Measurements from ENCODE around the gene KCNRG. TPM values are rescaled to one million over a fixed set of nuclear protein-coding genes. Genes with fewer than 3 reads are reported as not detected.
"Not testable (repeated sequence)": the region's sequence is repeated elsewhere in the genome, so short reads cannot be mapped to it uniquely, and the experiment has no call there.

The KCNRG gene
- polyA plus RNA-seq (2013, experiment 1 of 4): 1.1 TPM
- polyA plus RNA-seq (2013, experiment 2 of 4): 1.4 TPM
- polyA plus RNA-seq (2013, experiment 3 of 4): 1.3 TPM
- polyA plus RNA-seq (2013, experiment 4 of 4): 1.4 TPM

GRCh38 chr13:50015258-50015657 lies at the start of gene KCNRG:
Gene KCNRG (plus strand): TSS chr13:50015444. CDS start chr13:50015494, 50 bp downstream.
- Histone ChIP-seq H3K27ac (ENCODE audit: insufficient read depth, low read depth, low read length, poor library complexity, severe bottlenecking) (no peak within 1 kb of the TSS), H3K4me1 (ENCODE audit: control insufficient read depth, insufficient read depth, low read length) (no peaks in the 10 kb centered on the region), H3K9me3 (ENCODE audit: control insufficient read depth, low read length) (no peaks in the 10 kb centered on the region), H3K27me3 (ENCODE audit: control insufficient read depth, insufficient read depth, low read length, poor library complexity, severe bottlenecking) (no peaks in the 10 kb centered on the region), H3K4me3 (ENCODE audit: insufficient read depth, low read depth, low read length) (no peak within 1 kb of the TSS), H3K36me3 (ENCODE audit: control insufficient read depth, insufficient read depth, low read length) (peaks cover 19% of the 10 kb centered on the region)
- whole genome bisulfite sequencing, 2 experiments: 81 to 82% methylated on average over 5 of the region's 5 CpGs

DNA sequence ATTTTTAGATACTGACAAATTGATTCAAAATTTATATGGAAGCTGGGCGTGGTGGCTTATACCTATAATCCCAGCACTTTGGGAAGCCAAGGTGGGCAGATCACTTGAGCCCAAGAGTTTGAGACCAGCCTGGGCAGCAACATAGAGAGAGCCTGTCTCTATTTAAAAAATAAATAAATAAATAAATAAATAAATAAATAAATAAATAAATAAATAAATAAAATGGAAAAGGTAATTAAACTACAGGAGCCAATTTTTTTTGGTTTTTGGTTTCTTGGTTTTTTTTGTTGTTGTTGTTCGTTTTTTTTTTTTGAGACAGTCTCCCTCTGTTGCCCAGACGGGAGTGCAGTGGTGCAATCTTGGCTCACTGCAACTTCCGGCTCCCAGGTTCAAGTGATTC lies 47.8 kb upstream of the KCNRG start:
- Histone ChIP-seq H3K4me3 (ENCODE audit: insufficient read depth, low read depth, low read length) (no peak overlapping the region), H3K27ac (ENCODE audit: insufficient read depth, low read depth, low read length, poor library complexity, severe bottlenecking) (no peak overlapping the region), H3K27me3 (ENCODE audit: control insufficient read depth, insufficient read depth, low read length, poor library complexity, severe bottlenecking) (no peaks in the 10 kb centered on the region), H3K4me1 (ENCODE audit: control insufficient read depth, insufficient read depth, low read length) (no peaks in the 10 kb centered on the region), H3K9me3 (ENCODE audit: control insufficient read depth, low read length) (no peaks in the 10 kb centered on the region), H3K36me3 (ENCODE audit: control insufficient read depth, insufficient read depth, low read length) (no peaks in the 10 kb centered on the region)
- 93 to 94% methylated on average over 4 of the region's 4 CpGs for WGBS, 2 experiments

DNA sequence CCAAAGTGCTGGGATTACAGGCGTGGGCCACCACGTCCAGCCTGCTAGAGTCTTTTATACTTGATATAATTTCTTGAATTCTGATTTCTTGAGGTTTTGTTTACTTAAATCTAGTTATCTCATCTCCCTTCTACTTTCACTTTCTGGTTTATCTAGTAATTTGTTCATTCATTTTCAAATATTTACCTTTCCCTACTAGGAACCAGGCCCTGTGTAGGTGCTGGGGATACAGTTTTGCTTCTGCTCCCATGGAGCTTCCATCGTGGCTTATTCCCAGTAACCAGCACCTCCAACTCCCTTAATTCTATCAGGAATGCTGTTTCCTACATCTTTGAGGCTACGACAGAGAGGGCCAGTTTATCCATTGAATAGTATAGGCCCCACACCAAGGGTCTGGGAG lies 42.5 kb upstream of the KCNRG start:
- 86 to 94% methylated on average over 4 of the region's 4 CpGs for WGBS, 2 experiments
- Histone ChIP-seq H3K36me3 (ENCODE audit: control insufficient read depth, insufficient read depth, low read length) (no peaks in the 10 kb centered on the region), H3K27me3 (ENCODE audit: control insufficient read depth, insufficient read depth, low read length, poor library complexity, severe bottlenecking) (no peaks in the 10 kb centered on the region), H3K27ac (ENCODE audit: insufficient read depth, low read depth, low read length, poor library complexity, severe bottlenecking) (no peak overlapping the region), H3K4me3 (ENCODE audit: insufficient read depth, low read depth, low read length) (no peak overlapping the region), H3K4me1 (ENCODE audit: control insufficient read depth, insufficient read depth, low read length) (no peaks in the 10 kb centered on the region), H3K9me3 (ENCODE audit: control insufficient read depth, low read length) (no peaks in the 10 kb centered on the region)

GRCh38 chr13:49975826-49976225 lies 39.4 kb upstream of the KCNRG start:
- WGBS, 2 experiments: 100% methylated on average over 1 of the region's 1 CpG; no CpG with 5 or more reads in 1 of the 2 experiments
- H3K4me3 ChIP-seq (ENCODE audit: insufficient read depth, low read depth, low read length): no peak overlapping the region
- H3K4me1 ChIP-seq (ENCODE audit: control insufficient read depth, insufficient read depth, low read length): no peaks in the 10 kb centered on the region
- no peaks in the 10 kb centered on the region for H3K36me3 ChIP-seq (ENCODE audit: control insufficient read depth, insufficient read depth, low read length)
- H3K9me3 ChIP-seq (ENCODE audit: control insufficient read depth, low read length): no peaks in the 10 kb centered on the region
- H3K27me3 ChIP-seq (ENCODE audit: control insufficient read depth, insufficient read depth, low read length, poor library complexity, severe bottlenecking): no peaks in the 10 kb centered on the region
- no peak overlapping the region for H3K27ac ChIP-seq (ENCODE audit: insufficient read depth, low read depth, low read length, poor library complexity, severe bottlenecking)

DNA sequence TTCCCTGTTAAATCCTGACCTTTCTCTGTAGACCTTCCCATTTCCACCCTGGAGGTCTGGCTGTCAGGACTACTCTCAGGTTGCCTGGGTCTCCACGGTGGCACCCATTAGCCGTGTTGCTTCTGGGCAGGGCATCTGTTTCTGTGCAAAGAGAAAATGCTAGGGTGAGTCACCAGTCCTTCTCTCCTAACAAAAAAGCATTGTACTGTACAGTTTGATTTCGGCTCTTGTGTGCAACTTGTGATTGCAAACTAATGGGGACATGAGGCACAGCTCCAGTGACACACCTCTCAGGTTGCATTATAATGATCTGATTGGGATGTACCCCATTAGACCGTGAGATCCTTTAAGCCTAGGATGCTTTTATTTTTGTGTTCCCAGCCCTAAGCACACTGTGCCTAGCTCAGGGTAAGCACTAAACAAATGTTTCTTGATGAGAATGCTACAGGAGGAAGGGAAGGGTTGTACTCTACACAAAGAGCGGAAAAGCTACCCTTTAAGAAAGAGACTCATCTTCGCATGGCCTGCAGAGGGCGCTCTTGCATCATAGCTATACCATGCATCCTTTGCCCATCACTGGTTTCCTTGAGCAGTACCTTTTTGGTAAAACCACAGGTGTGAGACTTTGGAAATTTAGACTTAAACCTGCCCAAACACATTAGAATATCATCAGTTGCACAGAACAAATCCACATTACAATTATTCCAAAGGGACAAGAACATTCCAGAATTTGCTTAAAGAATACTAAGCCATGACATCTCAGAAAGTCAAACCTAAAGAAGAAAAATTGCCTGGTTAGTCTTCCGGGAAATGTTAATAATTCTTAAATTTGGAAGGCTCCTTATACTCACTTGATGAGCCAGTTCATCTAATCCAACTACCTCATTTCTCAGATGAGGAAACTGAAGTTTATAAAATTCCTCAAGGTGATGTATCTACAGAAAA lies 38.7 kb upstream of the KCNRG start:
- Histone ChIP-seq H3K9me3 (ENCODE audit: control insufficient read depth, low read length) (no peaks in the 10 kb centered on the region), H3K27ac (ENCODE audit: insufficient read depth, low read depth, low read length, poor library complexity, severe bottlenecking) (no peak overlapping the region), H3K36me3 (ENCODE audit: control insufficient read depth, insufficient read depth, low read length) (no peaks in the 10 kb centered on the region), H3K27me3 (ENCODE audit: control insufficient read depth, insufficient read depth, low read length, poor library complexity, severe bottlenecking) (no peaks in the 10 kb centered on the region), H3K4me1 (ENCODE audit: control insufficient read depth, insufficient read depth, low read length) (no peaks in the 10 kb centered on the region), H3K4me3 (ENCODE audit: insufficient read depth, low read depth, low read length) (no peak overlapping the region)
- WGBS, 2 experiments: 55 to 59% methylated on average over 7 to 8 of the region's 8 CpGs

DNA sequence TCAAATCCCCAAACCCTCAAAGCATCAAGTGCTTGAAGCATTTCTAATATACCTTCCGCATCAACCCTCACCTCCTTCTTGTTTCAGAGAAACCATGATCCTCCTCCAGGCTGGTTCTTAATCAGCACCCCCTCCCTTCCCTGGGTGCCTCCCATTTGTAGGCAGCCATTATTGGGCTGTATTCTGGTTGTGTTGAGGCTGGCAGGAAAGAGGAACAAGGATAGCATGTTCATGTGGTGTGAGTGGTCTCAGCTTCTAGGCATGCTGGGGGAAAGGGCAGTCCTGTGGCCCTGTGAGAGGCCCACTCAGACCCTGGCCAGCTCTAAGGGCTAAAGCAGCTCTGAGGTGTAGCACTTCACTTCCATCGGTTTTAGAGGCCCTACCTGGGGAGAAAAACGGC lies 37.3 kb upstream of the KCNRG start:
- no peaks in the 10 kb centered on the region for H3K27me3 ChIP-seq (ENCODE audit: control insufficient read depth, insufficient read depth, low read length, poor library complexity, severe bottlenecking)
- H3K36me3 ChIP-seq (ENCODE audit: control insufficient read depth, insufficient read depth, low read length): no peaks in the 10 kb centered on the region
- H3K27ac ChIP-seq (ENCODE audit: insufficient read depth, low read depth, low read length, poor library complexity, severe bottlenecking): no peak overlapping the region
- H3K4me1 ChIP-seq (ENCODE audit: control insufficient read depth, insufficient read depth, low read length): no peaks in the 10 kb centered on the region
- 92 to 94% methylated on average over 3 of the region's 3 CpGs for WGBS, 2 experiments
- no peaks in the 10 kb centered on the region for H3K9me3 ChIP-seq (ENCODE audit: control insufficient read depth, low read length)
- H3K4me3 ChIP-seq (ENCODE audit: insufficient read depth, low read depth, low read length): no peak overlapping the region

DNA sequence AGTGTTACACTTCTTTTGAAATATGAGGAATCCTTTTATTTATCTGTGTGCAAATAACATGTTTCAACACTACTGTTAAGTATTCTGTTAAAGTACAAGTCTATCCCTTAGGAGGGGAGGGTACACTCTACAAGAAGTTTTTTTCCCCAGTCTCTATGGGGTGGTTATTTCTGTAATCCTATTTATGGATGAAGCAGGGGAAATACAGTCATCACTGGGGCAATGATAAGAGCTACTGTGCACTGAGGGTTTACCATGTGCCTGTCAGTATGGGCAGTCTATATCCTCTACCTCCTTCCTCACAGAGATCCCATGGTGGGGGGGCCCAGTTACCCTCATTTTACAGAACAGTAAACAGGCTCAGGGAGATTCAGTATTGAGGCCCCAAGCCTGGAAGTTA lies 35.0 kb upstream of the KCNRG start:
- H3K27ac ChIP-seq (ENCODE audit: insufficient read depth, low read depth, low read length, poor library complexity, severe bottlenecking): no peak overlapping the region

GRCh38 chr13:49985129-49985528 lies 30.1 kb upstream of the KCNRG start:
- H3K4me1 ChIP-seq (ENCODE audit: control insufficient read depth, insufficient read depth, low read length): no peaks in the 10 kb centered on the region
- 96 to 97% methylated on average over 1 to 2 of the region's 2 CpGs for WGBS, 2 experiments
- no peaks in the 10 kb centered on the region for H3K36me3 ChIP-seq (ENCODE audit: control insufficient read depth, insufficient read depth, low read length)
- no peaks in the 10 kb centered on the region for H3K9me3 ChIP-seq (ENCODE audit: control insufficient read depth, low read length)
- no peak overlapping the region for H3K4me3 ChIP-seq (ENCODE audit: insufficient read depth, low read depth, low read length)
- H3K27me3 ChIP-seq (ENCODE audit: control insufficient read depth, insufficient read depth, low read length, poor library complexity, severe bottlenecking): no peaks in the 10 kb centered on the region
- no peak overlapping the region for H3K27ac ChIP-seq (ENCODE audit: insufficient read depth, low read depth, low read length, poor library complexity, severe bottlenecking)

More for the DNA sequence above, 35.0 kb upstream of the KCNRG start:
- Histone ChIP-seq H3K36me3 (ENCODE audit: control insufficient read depth, insufficient read depth, low read length) (no peaks in the 10 kb centered on the region), H3K4me3 (ENCODE audit: insufficient read depth, low read depth, low read length) (no peak overlapping the region), H3K4me1 (ENCODE audit: control insufficient read depth, insufficient read depth, low read length) (no peaks in the 10 kb centered on the region), H3K9me3 (ENCODE audit: control insufficient read depth, low read length) (no peaks in the 10 kb centered on the region), H3K27me3 (ENCODE audit: control insufficient read depth, insufficient read depth, low read length, poor library complexity, severe bottlenecking) (no peaks in the 10 kb centered on the region)

GRCh38 chr13:49986471-49986870 lies 28.8 kb upstream of the KCNRG start:
- WGBS, 2 experiments: 83 to 90% methylated on average over 7 of the region's 7 CpGs
- H3K36me3 ChIP-seq (ENCODE audit: control insufficient read depth, insufficient read depth, low read length): no peaks in the 10 kb centered on the region

DNA sequence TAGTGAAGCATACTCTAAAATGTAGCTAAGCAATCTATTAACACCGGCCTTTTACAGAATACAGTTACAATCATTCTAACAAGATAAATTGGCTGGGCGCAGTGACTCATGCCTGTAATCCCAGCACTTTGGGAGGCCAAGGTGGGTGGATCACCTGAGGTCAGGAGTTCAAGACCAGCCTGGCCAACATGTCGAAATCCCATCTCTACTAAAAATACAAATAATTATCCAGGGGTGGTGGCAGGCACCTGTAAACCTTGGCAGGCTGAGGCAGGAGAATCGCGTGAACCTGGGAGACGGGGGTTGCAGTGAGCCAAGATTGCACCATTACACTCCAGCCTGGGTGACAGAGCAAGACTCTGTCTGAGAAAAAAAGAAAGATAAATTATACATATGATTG lies 24.6 kb upstream of the KCNRG start:
- WGBS, 2 experiments: 85 to 94% methylated on average over 6 of the region's 6 CpGs
- H3K27ac ChIP-seq (ENCODE audit: insufficient read depth, low read depth, low read length, poor library complexity, severe bottlenecking); H3K4me3 ChIP-seq (ENCODE audit: insufficient read depth, low read depth, low read length); H3K9me3 ChIP-seq (ENCODE audit: control insufficient read depth, low read length); H3K36me3 ChIP-seq (ENCODE audit: control insufficient read depth, insufficient read depth, low read length); H3K27me3 ChIP-seq (ENCODE audit: control insufficient read depth, insufficient read depth, low read length, poor library complexity, severe bottlenecking); H3K4me1 ChIP-seq (ENCODE audit: control insufficient read depth, insufficient read depth, low read length): not testable (repeated sequence)

More at GRCh38 chr13:49986471-49986870, 28.8 kb upstream of the KCNRG start:
- Histone ChIP-seq H3K9me3 (ENCODE audit: control insufficient read depth, low read length) (no peaks in the 10 kb centered on the region), H3K4me1 (ENCODE audit: control insufficient read depth, insufficient read depth, low read length) (no peaks in the 10 kb centered on the region), H3K4me3 (ENCODE audit: insufficient read depth, low read depth, low read length) (no peak overlapping the region), H3K27me3 (ENCODE audit: control insufficient read depth, insufficient read depth, low read length, poor library complexity, severe bottlenecking) (no peaks in the 10 kb centered on the region), H3K27ac (ENCODE audit: insufficient read depth, low read depth, low read length, poor library complexity, severe bottlenecking) (no peak overlapping the region)

All from ectodermal cell (in vitro differentiated cells).